GM18867 (cell line): Measurements from ENCODE around the gene ZNF142.
A peak's percentile ranks its signal among the peaks of the same experiment; 100 is the strongest.

Experiments used
- ATAC-seq: cut with Tn5 transposase; IDR thresholded peaks from one replicate; pipeline ENCODE4 v1.9.1; 2021; ENCODE audit warnings: mild to moderate bottlenecking, moderate library complexity; ENCODE audit not compliant: unreplicated experiment

ZNF142 gene

GRCh38 chr2:218648088-218648786 is 11.2 kb downstream of the ZNF142 start:
- peak; percentile 54 for ATAC-seq

- no peak for ATAC-seq
Measured at GRCh38 chr2:218645126-218645525, 14.3 kb downstream of the ZNF142 start.

GRCh38 chr2:218644721-218645120 is 14.7 kb downstream of the ZNF142 start:
- no peak for ATAC-seq

GRCh38 chr2:218643751-218644310 is 15.6 kb downstream of the ZNF142 start:
- no peak for ATAC-seq

GRCh38 chr2:218642786-218643185 is 16.6 kb downstream of the ZNF142 start:
- no peak for ATAC-seq

GRCh38 chr2:218642121-218642656 is 17.2 kb downstream of the ZNF142 start:
- ATAC-seq: no peak

GRCh38 chr2:218638372-218638771 is 21.1 kb downstream of the ZNF142 start:
- no peak for ATAC-seq

- no peak for ATAC-seq
Measured at GRCh38 chr2:218635719-218636118, 23.7 kb downstream of the ZNF142 start.

- ATAC-seq: no peak
Measured at GRCh38 chr2:218631837-218632236, 27.6 kb downstream of the ZNF142 start.

GRCh38 chr2:218627939-218628338 is 31.5 kb downstream of the ZNF142 start:
- no peak for ATAC-seq

- ATAC-seq: no peak
Measured at GRCh38 chr2:218626369-218626768, 33.1 kb downstream of the ZNF142 start.

GRCh38 chr2:218623366-218623705 is 36.1 kb downstream of the ZNF142 start:
- ATAC-seq: no peak

GRCh38 chr2:218622606-218623365 is 36.6 kb downstream of the ZNF142 start:
- ATAC-seq: no peak

- no peak for ATAC-seq
Measured at GRCh38 chr2:218621007-218621406, 38.4 kb downstream of the ZNF142 start.

- no peak for ATAC-seq
Measured at GRCh38 chr2:218618102-218618860, 41.1 kb downstream of the ZNF142 start.

- no peak for ATAC-seq
Measured at GRCh38 chr2:218615868-218616315, 43.5 kb downstream of the ZNF142 start.

GRCh38 chr2:218607436-218608115 is 51.8 kb downstream of the ZNF142 start, which contains the start of gene PLCD4:
PLCD4 (plus strand) TSS chr2:218607899; CDS start chr2:218615740, 7,841 bp downstream.
- no peak for ATAC-seq

- ATAC-seq: no peak
Measured at GRCh38 chr2:218605432-218605831, 54.0 kb downstream of the ZNF142 start.
